C1 segment of cervical spinal cord (tissue), 14 donors: ENCODE data around the gene KLHL33.
A peak's percentile ranks its signal among the peaks of the same experiment; 100 is the strongest.
"Not testable (repeated sequence)": the region's sequence is repeated elsewhere in the genome, so short reads cannot be mapped to it uniquely, and the experiment has no call there.

Source experiments
- DNase-seq, 14 donors: peaks; one replicate each; lab custom pipeline; 2025; lab: John Stamatoyannopoulos, UW

KLHL33 gene

DNA sequence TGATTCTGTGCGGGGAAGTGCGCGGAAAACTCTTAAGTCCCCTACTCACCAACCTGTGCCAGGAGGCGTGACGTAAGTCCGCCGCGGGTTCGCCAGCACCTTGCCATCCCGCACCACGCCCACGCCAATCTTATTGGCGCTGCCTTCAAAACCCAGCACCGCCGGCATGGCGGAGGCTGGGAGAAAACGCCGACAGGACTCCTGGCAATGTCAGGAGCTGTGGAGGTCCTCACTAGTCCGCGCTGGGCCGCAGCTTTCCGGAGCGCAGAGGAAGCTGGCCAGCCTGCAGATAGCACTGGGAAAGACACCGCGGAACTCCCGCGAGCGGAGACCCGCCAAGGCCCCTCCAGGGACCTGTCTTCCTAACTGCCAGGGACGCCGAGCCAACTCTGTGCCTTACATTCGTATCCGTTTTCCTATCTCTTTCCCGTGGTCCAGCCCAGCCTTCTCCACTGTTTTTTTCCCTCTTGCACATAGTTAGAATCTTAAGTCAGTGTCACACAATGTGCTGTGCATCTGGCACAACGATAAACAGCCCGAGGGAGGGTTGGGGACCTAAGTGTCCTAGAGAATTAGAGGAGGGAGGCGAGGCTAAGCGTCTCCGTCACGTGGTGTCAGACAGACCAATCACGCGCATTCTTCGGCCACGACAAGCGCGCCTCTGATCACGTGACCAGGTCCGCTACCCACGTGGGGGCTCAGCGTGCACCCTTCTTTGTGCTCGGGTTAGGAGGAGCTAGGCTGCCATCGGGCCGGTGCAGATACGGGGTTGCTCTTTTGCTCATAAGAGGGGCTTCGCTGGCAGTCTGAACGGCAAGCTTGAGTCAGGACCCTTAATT lies 18.8 kb upstream of the KLHL33 start, which contains the start of the genes APEX1 and OSGEP:
APEX1 (plus strand) TSS at position 711 of the 839 bp plus-strand sequence. CDS start 420 bp downstream, outside the sequence.
OSGEP (minus strand) TSS at position 297 of the 839 bp plus-strand sequence; CDS start at position 168, 129 bp downstream.
- DNase-seq = peak; percentile 80 to 98 (median 97)

DNA sequence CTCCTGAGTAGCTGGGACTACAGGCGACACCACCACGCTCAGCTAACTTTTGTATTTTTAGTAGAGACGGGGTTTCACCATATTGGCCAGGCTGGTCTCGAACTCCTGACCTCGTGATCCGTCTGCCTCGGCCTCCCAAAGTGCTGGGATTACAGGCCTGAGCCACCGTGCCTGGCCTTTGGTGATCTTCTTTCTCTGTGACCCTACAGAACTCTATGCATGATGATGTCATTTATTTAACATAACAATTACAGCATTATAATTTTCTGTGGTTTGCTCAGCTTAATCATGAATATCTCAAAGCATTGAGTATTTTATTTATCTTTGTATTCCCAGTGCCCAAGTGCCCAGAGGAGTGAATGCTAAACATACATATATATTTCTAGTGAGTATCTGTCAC lies 16.9 kb upstream of the KLHL33 start:
- not testable (repeated sequence) for DNase-seq

DNA sequence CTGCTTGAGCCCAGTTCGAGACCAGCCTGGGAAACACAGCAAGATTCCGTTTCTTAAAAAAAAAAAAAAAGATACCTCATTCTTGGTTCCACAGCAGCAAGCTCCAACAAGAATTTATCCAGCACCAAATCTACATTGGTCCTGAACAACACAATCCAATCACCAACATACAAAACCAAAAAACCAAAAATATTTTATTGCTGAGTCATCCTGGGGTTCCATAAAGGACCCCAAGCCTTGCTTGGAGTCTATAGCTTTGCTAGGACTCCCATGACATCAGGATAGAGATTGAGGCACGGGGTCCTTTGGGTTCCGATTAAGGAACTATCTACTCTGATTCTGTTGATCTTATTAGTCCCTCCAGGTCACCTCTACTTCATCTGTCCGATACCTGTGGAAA lies 10.9 kb upstream of the KLHL33 start:
- no peak for DNase-seq

DNA sequence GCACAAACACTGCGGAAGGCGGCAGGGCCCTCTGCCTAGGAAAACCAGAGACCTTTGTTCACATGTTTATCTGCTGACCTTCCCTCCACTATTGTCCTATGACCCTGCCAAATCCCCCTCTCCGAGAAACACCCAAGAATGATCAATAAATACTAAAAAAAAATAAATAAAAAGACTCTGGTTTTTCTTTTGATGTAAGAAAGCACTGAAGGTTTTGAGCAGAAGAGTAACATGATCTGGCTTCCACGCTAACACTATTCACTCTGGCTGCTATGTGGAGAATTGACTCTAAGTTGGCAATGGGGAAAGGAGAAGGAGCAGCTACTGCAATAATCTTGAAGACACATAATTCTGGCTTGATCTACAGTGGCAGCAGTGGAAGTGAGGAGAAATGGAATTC lies 7.7 kb upstream of the KLHL33 start:
- not testable (repeated sequence) for DNase-seq

DNA sequence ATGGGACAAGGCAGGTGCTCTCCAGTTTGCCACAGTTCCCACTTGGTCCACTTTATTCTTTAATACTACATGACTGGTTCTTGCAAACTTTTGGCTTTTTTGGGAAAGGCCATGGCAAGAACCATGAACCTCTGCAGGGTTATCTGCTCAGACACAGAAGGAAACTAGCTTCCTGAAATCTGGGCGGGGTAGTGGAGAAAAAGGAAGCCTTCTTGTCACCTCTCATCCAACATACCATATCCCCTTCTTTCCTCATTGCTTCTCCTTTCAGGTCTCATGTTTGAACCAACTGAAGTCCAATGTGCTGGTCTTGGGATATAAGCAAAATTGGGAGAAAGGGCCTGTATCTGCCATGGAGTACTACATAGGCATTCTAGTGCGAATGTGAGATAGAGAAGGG lies 5.5 kb upstream of the KLHL33 start:
- no peak for DNase-seq

DNA sequence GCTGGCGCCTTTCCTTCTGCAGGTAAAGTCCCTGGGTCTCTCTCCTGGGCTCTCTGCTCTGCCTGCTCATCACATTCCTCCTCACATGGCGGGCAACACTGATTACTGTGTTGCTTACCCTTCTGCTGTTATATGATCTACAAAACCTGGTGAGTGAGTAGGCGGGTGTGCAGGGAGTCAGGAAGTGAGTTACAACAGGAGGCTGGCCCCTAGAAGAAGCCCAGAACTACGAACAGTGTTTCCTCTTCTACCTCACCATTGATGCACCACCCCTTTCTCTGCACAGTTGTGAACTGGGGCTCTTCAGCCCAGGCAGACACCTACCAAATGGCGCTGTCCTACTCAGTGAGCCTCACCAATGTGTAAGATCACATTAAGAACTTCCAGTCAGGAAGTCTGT lies 4.9 kb upstream of the KLHL33 start:
- no peak for DNase-seq

DNA sequence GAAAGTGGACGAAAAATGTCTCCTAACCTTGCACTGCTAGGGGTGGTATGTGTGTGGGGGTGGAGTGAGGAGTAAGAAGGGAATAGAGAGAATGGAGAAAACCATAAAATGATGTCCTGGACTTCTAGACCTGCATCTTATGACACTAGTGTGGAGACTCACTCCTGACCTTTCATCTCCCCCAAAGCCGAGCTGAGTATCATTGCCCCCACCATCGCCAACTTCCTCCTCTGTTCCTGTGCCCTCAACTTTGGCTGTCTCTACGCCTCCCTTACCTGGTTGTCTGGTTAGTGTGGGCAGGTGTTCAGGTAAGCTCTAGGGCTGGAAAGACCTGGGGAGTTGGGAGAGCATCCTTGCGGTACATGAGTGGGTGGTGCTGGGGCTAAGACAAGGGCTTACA lies 4.5 kb upstream of the KLHL33 start:
- DNase-seq = no peak

DNA sequence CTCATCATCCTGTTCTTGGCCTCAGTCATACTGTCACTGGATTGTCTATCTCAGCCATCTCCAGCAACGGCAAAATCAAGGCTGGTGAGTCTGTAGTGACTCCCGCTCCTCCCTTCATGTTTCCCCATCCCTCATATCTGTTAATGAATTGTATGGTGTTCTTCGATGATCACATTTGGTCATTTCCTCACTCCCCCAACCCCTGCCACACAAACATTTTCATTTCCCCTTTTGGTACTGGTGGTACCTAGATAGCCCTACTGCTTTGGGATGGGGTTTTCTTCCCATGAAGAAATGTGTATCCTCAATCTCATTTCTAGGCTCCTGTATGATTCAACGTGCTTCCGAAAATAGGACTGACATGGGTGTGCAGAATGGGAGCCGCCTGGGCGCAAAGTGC lies 2.7 kb upstream of the KLHL33 start:
- no peak for DNase-seq

DNA sequence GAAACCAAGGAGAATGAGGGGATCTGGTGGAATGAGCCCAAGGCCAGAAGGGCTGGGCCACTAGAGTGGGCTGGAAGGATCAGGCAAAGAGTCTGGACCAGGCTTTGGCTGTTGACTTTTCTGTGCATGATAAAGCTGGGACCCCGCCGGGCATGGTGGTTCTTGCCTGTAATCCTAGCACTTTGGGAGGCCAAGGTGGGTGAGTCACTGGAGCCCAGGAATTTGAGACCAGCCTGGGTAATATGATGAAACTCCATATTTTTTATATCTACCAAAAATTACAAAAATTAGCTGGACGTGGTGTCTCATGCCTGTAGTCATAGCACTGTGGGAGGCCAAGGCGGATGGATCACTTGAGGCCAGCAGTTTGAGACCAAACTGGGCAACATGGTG lies 393 bp upstream of the KLHL33 start:
- no peak for DNase-seq

DNA sequence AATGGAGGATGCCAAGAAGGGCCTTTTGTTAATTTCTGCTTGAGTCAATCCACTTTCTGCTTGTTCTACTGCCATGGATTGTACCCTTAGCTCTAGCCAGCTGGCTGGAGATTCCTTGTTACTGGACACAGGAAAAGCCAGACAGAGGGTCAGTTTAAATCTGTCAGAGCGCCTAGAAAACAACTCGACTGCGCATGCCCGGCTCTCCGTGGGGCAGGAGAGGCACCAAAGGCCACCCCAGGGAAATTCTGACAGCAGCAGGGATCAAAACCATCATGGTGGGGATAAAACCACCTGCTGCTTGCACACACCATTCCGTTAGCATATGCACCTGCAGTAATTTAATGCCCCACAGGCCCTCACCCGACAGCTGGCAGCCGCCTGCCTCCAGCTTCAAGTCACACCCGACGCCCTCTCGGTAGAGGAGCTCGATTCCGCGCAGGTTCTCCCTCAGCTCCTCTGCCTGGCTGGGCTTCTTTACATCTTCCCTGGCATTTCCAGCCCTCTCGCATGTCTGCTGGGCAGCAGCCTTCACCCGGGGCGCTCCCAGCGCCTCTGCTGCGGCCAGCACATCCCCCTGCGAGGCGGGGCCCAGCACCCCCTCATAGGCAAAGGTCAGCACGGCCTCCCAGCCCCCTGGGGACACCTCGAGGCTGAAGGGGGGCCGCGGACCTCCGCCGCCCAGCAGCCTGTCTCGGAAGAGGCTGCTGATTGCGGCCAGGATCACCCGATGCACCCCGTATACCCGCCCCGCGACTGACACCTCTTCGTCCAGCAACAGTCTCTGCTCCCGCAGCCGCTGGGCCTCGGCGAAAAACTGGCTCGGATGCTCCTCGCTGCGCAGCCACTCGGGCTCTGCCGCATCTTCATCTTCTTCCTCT lies 1.0 kb downstream of the KLHL33 start:
- DNase-seq = peak; percentile 14 to 99 (median 70)

DNA sequence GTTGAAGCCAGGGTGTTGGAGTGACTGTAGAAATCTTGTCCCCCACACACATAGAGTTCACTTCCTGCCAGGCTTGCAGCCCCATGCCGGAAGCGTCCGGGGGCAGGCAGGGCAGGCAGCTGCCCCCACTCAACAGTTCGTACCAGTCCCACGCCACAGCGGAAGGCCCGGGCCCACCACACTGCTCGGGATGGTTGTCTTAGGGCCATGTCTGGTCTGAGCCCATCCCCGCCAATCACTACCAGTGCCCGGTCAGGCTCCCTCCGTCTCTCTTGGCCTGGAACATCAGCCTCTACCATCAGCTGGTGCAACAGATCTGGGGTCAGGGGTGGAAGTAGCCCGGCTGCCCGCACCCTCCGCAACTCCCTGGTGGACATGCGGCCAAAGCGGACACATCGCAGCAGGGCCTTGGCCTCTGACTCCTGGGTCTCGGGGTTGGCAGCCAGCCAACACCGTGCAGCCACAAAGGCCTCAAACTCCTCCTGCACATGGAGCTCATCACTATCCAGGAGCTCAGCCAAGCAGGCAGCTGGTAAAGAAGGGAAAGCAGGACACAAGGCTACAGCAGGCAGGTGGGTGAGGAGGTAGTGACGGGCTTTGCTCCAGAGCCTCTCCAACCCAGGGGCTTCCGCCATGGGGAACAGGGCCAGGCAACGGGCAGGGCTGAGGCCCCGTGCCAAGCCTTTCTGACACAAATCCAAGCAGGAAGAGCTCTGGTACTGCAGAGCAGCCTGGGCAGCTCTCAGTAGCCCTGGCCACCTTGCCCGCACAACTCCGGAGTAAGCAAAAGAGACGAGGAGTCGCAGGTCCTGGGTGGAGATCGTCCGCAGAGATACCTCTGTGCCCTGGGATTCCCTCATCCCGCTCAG lies 5.9 kb downstream of the KLHL33 start:
- DNase-seq = peak in 10 of 14 donors; percentile 4 to 99 (median 33)

DNA sequence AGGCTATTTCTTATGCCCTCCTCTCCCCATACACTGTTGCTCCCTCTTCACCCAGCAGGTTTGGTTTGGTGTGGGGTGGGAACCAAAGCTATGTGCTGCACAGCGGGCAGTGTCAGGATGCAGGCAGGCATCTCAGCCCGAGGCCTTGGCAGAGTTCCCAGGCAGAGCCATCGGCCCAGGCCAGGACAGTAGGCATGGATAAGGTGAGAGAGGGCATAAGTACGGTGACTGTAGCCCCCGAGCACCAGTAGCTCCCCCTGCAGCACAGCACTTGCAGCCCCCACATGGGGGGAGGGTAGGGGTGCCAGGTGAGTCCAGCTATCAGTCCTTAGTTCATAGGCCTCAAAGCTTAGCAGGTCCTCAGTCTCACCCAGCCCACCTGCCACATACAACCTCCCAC lies 7.2 kb downstream of the KLHL33 start:
- DNase-seq = peak in 3 of 14 donors; percentile 5 to 52 (median 28)

DNA sequence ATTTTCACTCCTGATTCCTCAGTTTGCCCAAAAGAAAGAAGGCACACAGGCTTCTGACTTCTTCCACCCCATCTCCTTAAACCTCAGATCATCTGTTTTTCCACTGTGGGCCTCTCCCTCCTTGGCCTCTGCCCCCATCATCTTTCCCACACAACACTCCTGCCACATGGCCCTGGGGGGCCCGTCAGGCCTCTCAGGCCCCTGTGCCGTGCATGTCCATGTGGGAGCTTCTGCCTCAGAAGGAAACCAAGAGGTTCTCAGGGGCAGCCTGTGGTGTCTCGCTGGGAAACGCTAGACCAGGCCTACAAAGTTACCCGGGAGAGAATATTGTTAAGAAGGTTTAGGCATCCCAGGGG lies 8.0 kb downstream of the KLHL33 start:
- no peak for DNase-seq

DNA sequence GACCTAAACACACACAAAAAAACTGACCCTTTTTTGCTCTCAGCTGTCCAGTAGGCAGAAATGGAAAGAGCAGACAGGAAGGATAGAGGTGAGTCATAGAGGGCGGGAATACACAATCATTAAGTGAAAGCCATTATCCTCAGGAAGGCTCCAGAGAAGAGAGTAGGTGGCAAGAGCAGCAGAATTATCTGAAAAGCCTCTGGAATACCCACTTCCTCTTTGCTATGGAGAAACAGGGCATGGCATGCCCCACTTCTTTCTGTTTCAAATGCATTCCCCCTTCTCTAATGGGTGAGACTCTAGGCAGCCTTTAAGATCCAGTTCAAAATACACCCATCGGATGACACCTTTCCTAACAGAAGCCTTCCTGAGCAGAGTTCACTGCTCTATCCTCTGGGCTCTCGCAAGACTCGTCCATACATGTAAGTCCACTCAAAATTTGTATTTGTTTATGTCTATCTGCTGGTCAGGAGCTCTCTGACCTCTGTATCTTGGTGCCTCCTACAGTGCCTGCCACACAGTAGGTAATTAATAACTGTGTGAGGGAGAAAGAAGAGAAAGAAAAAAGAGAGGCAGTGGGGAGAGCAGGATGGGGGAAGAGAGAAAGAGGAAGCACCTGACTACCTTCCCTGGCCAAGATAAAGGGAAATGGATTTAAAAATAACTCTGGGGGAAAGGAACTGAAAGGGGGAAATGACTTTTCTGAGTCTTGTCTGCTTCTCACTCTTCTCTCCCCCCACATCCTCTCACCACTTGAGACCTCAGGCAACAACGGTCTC lies 8.5 kb downstream of the KLHL33 start:
- DNase-seq = peak in 1 of 14 donors; percentile 14

DNA sequence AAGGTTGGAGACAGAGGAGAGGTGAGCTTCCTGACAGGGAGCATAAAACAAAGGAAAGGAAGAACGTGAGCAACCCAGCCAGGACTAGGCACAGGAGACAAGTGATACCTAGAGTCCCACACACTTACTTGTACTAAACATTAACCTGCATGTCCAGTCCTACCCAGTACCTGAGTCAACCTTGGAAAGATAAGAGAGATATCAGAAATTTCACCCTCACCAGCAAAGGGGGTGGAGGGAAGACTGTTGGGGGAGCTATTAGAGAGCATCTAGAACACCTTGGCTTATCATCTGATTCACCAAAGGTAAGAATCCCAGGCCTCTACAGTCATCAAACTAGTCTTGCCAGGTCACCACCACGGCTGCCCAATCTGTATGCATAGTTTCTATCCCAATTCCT lies 11.1 kb downstream of the KLHL33 start:
- no peak for DNase-seq

DNA sequence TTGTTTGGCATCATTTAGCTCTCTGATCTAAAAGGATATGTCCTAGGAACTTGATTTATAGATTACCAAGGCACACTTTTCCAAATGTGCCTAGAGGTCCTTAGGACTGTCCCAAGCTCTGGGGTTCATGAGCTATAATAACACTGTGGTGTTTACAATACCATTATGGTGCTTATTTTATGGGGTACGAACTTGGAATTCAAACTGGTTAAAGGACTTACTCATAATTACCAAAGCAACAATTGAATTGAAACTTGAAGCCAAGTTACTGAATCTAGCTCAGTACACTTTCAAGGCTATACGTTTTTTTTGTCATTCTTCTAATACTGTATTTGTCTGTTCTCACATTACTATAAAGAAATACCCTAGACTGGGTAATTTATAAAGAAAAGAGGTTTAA lies 13.1 kb downstream of the KLHL33 start:
- no peak for DNase-seq

DNA sequence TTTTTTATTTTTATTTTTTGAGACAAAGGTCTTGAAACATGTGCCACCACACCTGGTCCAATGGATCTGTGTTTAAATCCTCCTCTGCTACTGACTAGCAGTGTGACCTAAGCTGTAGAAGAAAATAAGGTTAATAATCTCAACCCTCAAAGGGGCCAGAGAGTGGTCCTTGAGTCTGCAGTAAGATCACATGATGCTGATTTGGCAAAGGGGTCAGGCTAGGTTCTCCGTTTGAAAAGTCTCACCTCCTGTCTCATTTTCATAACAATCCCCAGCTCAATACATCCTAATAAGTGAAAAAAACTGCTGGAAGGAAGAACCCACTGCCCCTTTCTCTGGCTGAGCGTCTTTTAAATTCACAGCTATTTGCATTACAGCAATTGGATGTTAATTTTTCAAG lies 14.7 kb downstream of the KLHL33 start:
- no peak for DNase-seq

DNA sequence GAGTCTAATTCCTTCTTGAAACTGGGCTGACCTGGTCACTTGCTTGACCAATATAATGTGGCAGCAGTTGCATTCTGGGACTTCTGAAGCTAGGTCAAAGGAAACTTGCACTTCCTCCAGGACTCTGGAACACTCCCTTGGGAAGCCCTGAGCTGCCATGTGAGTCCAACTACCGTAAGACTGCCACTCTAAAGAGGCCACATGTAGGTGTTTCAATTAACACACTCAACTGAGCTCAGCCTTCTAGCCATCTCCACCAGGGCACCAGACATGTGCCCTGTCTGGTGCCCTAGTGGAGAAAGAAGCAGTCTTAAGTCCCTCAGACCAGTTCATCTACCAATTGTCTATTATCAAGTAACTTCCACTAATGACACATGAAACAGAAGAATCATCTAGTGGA lies 16.5 kb downstream of the KLHL33 start:
- DNase-seq = no peak

DNA sequence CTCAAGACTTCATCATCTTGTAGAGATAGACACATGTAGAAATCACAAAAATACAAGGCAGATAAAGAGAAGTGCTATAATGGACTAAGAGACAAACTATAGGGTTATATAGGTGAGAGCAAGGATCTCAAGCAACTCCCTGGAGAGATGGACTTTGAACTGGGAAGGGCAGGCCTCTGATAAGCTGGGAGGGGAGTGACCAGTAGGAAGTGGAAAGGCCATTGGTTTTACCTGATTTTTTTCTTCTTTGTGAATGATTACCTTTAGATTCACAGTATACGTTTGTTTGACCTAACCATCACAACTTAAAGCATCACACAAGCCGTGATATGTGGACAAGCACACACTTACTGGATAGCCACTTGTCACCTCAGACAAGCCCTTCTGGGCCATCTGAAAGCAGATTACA lies 17.5 kb downstream of the KLHL33 start:
- DNase-seq = no peak

DNA sequence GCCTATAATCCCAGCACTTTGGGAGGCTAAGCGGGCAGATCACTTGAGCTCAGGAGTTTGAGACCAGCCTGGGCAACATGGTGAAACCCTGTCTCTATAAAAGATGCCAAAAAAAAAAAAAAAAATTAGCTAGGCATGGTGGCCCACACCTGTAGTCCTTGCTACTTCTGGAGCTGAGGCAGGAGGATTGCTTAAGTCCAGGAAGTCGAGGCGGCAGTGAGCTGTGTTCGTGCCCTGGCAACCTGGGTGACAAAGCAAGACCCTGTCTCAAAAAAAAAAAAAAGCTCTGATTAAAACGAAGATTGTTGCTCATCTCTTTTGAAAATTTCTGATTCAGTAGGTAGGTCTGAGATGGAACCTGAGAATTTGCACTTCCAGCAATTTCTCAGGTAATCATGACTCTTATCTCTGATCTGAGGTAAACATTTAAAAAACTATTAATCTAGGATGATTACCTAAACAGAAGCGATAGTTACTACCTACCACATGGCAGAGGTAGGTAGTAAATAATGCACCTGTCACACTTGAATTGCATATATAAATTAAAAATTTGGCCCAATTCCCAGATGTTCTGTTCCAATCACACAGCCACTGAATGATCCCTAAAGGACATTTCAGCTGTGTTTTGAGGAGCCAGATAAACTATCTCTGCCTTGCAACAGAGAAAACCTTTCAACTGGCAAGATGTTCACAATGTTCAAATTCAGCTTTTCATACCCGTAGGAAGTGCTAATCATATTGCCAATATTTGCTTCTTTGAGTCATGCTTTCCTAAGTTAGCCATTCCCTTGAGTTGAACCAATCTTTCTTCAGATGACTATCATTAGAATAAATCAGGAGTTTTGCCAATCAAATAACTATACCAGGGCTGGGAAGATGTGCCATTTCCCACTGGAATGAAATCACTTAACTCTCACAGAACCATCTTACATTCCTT lies 18.4 kb downstream of the KLHL33 start:
- no peak for DNase-seq
